Measurements from ENCODE around the gene CDRT4.

DNA sequence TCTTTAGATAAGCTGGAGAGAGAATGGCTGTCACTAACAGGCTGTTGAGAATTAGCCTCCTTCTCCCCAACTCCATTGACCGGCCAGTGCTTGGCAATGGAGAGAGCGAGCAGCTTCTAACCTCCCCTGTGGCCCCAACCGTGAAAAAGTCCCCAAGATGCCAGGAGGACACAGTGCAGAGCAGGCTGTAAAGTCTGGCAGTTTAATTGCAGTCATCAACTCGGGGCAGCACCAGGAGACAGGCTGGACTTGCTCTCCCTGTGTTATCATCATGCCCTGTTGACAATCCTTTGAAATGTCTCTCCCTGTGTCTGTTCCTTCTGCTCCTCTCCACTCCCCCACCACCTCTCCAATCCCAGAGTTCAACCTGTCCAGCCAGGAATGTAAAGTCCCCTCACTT lies 705 bp upstream of the CDRT4 start:
- TF ChIP-seq POLR2AphosphoS5 (IDR thresholded peaks at IDR 0.05; ENCODE audit: low read depth, low read length) (no peak), POLR2A (IDR thresholded peaks at IDR 0.05; ENCODE audit: borderline replicate concordance, extremely low read depth, insufficient read depth, insufficient read length) (no peak)
- TF ChIP-seq, protein P1, sequence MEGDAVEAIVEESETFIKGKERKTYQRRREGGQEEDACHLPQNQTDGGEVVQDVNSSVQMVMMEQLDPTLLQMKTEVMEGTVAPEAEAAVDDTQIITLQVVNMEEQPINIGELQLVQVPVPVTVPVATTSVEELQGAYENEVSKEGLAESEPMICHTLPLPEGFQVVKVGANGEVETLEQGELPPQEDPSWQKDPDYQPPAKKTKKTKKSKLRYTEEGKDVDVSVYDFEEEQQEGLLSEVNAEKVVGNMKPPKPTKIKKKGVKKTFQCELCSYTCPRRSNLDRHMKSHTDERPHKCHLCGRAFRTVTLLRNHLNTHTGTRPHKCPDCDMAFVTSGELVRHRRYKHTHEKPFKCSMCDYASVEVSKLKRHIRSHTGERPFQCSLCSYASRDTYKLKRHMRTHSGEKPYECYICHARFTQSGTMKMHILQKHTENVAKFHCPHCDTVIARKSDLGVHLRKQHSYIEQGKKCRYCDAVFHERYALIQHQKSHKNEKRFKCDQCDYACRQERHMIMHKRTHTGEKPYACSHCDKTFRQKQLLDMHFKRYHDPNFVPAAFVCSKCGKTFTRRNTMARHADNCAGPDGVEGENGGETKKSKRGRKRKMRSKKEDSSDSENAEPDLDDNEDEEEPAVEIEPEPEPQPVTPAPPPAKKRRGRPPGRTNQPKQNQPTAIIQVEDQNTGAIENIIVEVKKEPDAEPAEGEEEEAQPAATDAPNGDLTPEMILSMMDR (IDR thresholded peaks at IDR 0.05 in 2 of 3, conservative IDR thresholded peaks at IDR 0.05 in 1 of 3; ENCODE audit: borderline replicate concordance in 1 of 3, insufficient read depth in 1 of 3, low read depth in 2 of 3, low read length in 2 of 3): no peak

Data from HCT116 (cell line).